Retinal pigment epithelial cell (primary cell): ENCODE results near the gene TATDN3.
"Not testable (repeated sequence)": the region's sequence is repeated elsewhere in the genome, so short reads cannot be mapped to it uniquely, and the experiment has no call there.

Experiments
- DNase-seq: peaks from one replicate; pipeline ENCODE4 v3.0.0-alpha.2; 2010; ENCODE audit warnings: low read depth
- H3K4me3 ChIP-seq: 2 replicates; pipeline ENCODE4 v1.5.1; 2011; ENCODE audit warnings: mild to moderate bottlenecking, low read length, control low read depth, moderate library complexity
- TF ChIP-seq, protein P1 (sequence below): conservative IDR thresholded peaks from 2 replicates; pipeline ENCODE4 v1.5.1; 2011; ENCODE audit warnings: low read depth, low read length, control low read depth, inconsistent platforms

TATDN3 gene

DNA sequence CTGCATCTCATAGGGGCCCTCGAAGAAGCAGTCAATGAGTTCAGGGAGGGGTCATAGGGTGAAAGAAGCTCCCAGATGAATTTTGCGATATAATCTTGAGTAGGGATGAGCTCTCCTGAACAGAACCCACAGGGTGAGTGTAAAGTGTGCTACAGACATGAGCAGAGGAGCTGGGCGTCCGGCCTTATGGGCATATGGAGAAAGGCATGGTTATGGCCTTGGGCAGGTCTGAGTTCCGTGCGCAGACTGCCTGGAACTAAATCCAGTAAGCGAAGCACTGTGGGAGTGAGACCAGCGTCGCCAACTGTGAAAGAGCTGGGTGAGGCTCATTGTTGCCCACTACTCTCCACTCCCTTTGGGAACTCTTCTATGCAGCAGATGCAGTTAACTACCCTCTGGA is 28.9 kb upstream of the TATDN3 start:
- no peak overlapping the region for H3K4me3 ChIP-seq
- TF ChIP-seq, protein P1, sequence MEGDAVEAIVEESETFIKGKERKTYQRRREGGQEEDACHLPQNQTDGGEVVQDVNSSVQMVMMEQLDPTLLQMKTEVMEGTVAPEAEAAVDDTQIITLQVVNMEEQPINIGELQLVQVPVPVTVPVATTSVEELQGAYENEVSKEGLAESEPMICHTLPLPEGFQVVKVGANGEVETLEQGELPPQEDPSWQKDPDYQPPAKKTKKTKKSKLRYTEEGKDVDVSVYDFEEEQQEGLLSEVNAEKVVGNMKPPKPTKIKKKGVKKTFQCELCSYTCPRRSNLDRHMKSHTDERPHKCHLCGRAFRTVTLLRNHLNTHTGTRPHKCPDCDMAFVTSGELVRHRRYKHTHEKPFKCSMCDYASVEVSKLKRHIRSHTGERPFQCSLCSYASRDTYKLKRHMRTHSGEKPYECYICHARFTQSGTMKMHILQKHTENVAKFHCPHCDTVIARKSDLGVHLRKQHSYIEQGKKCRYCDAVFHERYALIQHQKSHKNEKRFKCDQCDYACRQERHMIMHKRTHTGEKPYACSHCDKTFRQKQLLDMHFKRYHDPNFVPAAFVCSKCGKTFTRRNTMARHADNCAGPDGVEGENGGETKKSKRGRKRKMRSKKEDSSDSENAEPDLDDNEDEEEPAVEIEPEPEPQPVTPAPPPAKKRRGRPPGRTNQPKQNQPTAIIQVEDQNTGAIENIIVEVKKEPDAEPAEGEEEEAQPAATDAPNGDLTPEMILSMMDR, result no peak
- DNase-seq, result no peak

DNA sequence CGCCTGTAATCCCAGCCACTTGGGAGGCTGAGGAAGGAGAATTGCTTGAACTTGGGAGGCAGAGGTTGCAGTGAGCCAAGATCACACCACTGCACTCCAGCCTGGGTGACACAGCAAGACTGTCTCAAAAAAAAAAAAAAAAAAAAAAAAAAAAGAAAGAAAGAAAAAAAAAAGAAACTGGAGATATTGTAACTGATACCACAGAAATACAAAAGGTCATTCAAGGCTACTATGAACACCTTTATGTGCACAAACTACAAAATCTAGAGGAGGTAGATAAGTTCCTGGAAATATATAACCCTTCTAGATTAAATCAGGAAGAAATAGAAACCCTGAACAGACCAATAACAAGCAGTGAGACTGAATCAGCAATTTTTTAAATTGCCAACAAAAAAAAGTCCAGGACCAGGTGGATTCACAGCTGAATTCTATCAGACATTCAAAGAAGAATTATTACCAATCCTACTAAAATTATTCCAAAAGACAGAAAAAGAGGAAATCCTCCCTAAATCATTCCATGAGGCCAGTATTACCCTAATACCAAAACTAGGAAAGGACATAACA is 26.9 kb upstream of the TATDN3 start:
- H3K4me3 ChIP-seq, DNase-seq: not testable (repeated sequence)

DNA sequence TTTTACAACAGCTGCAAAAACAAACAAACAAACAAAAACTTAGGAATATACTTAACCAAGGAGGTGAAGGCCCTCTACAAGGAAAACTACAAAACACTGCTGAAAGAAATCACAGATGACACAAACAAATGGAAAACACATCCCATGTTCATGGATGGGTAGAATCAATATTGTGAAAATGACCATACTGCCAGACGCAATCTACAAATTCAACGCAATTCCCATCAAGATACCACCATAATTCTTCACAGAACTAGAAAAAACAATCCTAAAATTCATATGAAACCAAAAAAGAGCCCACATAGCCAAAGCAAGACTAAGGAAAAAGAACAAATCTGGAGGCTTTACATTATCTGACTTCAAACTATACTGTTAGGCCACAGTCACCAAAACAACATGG is 24.9 kb upstream of the TATDN3 start:
- not testable (repeated sequence) for H3K4me3 ChIP-seq

DNA sequence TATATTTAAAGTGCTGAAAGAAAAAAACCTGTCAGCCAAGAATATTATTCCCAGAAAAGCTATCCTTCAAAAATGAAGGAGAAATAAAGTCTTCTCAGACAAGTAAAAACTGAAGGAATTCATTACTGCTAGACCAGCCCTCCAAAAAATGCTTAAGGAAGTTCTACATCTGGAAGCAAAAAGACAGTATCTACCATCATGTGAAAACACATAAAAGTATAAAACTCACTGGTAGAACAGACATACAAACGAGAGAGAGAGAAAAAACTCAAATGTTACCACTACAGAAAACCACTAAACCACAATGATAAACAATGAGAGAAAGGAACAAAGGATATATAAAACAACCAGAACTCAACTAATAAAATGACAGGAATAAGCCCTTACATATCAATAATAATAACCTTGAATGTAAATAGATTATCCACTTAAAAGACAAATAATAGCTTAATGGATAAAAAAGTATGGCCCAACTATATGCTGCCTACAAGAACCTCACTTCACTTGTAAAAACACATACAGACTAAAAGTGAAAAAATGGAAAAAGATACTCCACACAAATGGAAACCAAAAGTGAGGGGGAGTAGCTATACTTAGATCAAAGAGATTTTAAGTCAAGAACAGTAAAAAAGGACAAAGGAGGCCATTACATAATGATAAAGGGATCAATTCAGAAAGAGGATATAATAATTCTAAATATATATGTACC is 22.1 kb upstream of the TATDN3 start:
- TF ChIP-seq, protein P1, result no peak
- H3K4me3 ChIP-seq, result no peak overlapping the region
- no peak for DNase-seq

More for the DNA sequence above, 24.9 kb upstream of the TATDN3 start:
- not testable (repeated sequence) for DNase-seq

DNA sequence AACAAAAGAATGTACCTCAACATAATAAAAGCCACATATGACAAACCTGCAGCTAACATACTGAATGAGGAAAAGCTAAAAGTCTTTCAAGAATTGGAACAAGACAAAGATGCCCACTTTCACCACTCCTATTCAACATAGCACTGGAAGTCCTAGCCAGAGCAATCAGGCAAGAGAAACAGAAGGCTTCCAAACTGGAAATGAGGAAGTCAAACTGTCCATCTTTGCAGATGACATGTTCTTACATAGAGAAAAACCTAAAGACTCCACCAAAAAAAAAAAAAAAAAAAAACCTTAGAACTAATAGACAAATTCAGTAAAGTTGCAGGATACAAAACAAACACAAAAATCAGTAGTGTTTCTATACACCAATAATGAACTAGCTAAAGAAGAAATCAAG is 20.4 kb upstream of the TATDN3 start:
- no peak for DNase-seq
- TF ChIP-seq, protein P1, result no peak
- no peak overlapping the region for H3K4me3 ChIP-seq

DNA sequence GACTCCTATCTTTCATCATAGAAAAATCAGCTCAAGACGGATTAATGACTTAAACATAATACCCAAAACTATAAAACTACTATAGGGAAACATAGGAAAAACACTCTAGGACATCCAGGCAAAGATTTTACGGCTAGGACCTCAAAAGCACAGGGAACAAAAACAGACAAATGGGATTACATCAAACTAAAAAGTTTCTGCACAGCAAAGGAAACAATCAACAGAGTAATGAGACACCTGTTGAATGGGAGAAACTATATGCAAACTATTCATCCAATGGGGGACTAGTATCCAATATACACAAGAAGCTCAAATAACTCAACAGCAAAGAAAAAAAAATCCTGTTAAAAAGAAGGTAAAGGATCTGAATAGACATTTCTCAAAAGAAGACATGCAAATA is 18.7 kb upstream of the TATDN3 start:
- TF ChIP-seq, protein P1, result no peak
- H3K4me3 ChIP-seq, result no peak overlapping the region
- DNase-seq, result no peak

DNA sequence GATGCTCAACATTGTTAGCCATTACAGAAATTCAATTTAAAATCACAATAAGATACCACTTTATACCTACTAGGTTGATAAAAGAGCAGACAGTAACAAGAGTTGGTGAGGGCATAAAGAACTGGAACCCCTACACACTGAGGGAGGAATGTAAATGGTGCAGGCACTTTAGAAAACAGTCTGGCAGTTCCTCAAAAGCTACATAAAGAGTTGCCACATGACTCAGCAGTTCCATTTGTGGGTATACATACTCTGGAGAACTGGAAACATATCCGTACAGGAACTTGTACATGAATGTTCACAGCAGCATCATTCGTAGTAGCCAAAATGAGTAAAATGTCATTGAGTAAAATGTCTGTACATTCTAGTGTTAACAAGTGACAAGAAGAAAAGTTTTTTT is 17.1 kb upstream of the TATDN3 start:
- no peak overlapping the region for H3K4me3 ChIP-seq
- TF ChIP-seq, protein P1, result no peak
- no peak for DNase-seq

DNA sequence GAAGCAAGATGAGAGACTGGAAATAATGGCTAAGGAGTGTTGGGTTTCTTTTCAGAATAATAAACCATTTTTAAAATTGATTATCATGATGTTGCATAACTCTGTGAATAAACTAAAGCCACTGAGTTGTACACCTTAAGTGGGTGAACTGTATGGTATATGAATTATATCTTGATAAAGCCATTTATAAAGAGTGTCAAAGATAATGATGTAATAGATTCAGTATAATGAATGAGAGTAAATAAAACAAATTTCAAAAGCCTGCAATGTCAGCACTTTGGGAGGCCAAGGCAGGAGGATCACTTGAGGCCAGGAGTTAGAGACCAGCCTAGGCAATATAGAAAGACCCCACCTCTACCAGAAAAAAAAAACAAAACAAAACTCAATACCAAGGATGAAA is 16.5 kb upstream of the TATDN3 start:
- H3K4me3 ChIP-seq, result no peak overlapping the region
- TF ChIP-seq, protein P1, result no peak

More for the DNA sequence above, 16.5 kb upstream of the TATDN3 start:
- no peak for DNase-seq
